ENCODE results near the gene CCDC13.

DNA sequence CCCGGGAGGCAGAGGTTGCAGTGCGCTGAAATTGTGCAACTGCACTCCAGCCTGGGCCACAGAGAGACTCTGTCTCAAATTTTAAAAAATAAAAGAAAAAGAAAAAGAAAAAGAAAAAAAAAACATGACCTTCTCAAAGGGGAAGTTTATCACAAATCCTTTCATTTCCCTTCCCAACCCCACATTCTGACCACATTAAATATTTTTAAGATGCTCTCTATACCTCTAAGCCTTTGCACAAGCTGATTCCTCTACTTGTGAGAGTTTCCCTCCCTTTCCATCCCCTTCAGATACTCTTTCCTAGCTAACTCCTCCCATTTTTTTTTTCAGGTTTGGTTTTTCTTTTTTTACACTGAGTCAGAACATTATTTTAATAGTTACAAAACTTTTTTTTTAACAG lies 27.2 kb upstream of the CCDC13 start:
- TF ChIP-seq, protein P1, sequence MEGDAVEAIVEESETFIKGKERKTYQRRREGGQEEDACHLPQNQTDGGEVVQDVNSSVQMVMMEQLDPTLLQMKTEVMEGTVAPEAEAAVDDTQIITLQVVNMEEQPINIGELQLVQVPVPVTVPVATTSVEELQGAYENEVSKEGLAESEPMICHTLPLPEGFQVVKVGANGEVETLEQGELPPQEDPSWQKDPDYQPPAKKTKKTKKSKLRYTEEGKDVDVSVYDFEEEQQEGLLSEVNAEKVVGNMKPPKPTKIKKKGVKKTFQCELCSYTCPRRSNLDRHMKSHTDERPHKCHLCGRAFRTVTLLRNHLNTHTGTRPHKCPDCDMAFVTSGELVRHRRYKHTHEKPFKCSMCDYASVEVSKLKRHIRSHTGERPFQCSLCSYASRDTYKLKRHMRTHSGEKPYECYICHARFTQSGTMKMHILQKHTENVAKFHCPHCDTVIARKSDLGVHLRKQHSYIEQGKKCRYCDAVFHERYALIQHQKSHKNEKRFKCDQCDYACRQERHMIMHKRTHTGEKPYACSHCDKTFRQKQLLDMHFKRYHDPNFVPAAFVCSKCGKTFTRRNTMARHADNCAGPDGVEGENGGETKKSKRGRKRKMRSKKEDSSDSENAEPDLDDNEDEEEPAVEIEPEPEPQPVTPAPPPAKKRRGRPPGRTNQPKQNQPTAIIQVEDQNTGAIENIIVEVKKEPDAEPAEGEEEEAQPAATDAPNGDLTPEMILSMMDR (optimal IDR thresholded peaks at IDR 0.05 in 1 of 3, IDR thresholded peaks at IDR 0.05 in 1 of 3, conservative IDR thresholded peaks at IDR 0.05 in 1 of 3; ENCODE audit: extremely low read depth in 1 of 3, insufficient read depth in 2 of 3, low read length in 3 of 3) = no peak
- TF ChIP-seq EZH2 (IDR thresholded peaks at IDR 0.05; ENCODE audit: low read length) = no peak
